Fibroblast of skin of left quadriceps (primary cell): ENCODE measurements around the gene CABLES1.

ENCODE experiments used
- DNase-seq, 2 experiments: peaks; one replicate each; pipeline ENCODE4 v3.0.0-alpha.2; 2013; ENCODE audit warnings: low read depth in 2 of 2

Gene CABLES1

DNA sequence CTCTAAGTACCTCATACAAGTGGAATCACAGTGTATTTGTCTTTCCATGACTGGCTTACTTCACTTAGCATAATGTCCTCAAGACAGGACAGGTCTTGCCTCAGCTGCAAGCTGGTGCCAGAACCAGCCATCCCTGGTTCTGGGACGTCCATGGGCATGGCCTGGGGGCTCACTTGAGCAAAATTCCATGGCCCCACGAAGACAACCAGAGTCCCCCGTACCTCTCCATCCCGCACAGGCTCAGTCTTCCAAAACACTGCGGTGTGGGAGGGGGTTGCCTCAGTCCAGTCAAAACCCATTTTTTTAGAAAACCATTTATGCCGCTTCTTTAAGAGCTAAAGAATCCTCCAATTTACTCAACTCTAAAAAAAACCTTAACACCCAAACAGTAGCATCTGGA is 21.7 kb upstream of the CABLES1 start:
- DNase-seq = no peak

DNA sequence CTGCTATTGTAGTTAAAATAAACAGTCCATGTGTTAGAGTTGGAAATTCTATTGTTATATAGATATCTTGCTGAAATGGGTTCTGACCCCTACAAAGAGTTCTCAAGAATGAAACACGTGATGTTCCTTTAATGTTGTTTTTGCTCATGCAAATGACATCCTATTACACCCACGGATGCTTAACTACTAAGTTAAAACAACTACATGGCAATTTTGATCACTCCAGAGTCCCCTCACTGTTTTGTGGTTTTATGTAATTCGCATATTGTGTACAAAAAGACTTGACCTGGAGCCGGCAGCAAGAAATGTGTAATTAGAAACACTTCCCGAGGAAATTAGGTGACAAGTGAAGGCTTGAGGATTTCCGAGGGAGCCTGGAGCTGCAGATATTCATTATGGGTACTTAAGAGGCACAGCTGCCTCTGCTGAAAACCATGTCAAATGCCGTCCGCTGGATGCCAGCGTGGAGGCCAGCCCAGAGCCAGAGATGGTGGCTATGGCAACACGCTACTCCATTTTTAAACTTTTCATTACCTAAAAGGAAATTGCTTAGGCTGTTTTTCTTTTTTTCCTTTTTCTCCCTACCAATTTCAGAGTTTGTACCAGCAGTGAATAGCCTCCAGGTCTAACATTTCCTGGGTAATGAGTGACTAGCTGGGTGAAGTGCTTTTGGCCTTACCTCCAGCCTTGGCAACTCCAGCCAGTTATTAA is 21.0 kb upstream of the CABLES1 start:
- no peak for DNase-seq

DNA sequence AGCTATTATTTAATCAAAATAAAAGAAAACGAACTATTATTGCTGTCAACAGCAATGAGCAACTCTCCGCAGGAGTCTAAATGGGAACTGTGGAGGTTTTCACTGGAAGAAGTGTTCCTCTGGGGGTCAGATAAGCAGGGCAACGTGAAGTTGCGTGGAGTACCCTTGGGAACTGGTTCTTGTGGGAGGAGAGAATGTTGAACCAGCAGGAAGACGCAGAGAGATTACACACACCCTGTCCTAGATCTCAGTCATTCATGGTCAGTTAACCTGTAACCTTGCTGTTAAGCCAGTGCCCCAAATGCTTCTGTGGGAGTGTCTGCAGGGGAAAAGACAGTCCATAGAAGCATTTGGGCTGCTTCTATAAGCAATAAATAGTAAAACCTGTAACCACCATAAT is 20.4 kb upstream of the CABLES1 start:
- DNase-seq = no peak

- peak; percentile 83 for DNase-seq
Observed at GRCh38 chr18:23115683-23116096, 19.6 kb upstream of the CABLES1 start.

DNA sequence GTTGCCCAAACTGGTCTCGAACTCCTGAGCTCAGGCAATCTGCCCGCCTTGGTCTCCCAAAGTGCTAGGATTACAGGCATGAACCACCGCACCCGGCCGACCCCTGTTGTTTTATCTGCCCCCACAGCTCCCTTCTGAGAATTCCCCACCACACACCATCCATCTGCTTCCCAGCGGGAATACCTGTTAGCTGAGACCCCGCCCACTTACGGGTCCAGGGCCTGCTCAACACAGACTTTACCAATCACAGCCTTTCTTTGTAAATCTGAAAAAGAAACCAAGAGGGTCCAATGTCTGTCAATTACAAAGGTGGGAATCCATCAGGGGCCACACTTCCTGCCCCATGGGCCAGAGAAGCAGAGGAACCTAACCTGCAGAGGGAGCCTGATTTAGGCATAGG is 14.2 kb upstream of the CABLES1 start:
- DNase-seq = no peak

- no peak for DNase-seq
Observed at GRCh38 chr18:23122334-23123229, 12.7 kb upstream of the CABLES1 start.

DNA sequence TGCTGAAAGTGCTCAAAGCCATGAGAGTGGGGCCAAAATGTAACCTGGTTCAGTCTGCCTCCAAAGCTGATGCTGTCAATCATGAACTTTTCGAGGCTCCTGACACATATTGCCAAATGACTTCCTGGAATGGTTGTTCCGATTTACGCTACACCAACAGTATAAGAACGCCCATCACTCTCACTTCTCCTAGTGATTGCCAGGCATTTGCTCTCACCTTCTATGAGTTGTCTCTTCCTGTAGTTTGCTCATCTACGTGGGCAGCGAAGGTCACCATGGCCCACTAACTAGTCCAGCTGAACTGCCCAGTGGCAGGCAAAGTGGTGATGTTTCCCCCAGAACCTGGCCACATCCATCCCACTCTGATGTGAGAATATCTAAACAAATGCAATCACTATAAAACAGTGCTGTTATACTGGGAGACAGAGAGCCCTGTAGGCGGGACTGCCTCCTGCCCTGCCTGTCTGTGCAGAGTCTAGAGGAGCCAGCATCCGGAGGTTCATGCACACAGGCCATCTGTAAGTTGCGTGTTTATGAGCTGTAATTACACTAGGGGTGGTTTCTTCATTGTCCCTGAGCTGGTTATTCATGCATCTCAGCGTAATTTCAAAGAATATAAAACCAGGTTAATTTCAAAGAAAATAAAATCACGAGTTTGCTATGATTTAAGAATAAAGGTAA is 8.8 kb upstream of the CABLES1 start:
- DNase-seq = no peak

GRCh38 chr18:23127090-23127489 is 8.2 kb upstream of the CABLES1 start:
- DNase-seq = no peak

DNA sequence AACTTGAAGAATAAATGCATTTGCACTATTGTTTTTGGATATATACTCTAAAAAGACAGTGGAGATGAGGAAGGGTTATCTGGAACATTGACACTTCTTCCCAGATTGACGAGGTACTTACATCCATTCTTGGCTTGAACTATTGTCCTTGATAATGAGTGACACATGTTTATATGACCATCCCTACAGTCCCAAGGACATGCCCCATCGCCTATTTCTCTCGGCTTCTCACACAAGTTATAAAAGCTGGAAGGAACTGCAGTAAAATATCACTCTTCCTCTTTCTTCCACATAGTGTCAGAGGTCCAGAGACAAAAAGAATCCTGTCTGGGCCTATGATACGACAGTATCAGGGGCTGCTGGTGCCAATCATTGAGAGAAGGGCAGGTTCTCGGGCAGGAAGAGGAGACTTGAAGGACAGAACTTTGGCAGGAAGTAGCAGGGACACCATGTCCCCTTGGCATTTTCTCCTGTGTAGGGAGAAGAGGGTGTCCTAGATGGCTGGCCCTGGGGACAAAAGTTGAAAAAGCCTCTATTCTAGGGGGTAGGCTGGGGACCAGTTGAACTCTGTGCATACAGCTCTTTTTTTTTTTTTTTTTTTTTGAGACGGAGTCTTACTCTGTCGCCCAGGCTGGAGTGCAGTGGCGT is 5.8 kb upstream of the CABLES1 start:
- no peak for DNase-seq

GRCh38 chr18:23131693-23132319 is 3.5 kb upstream of the CABLES1 start:
- peak; percentile 72 to 73 for DNase-seq

DNA sequence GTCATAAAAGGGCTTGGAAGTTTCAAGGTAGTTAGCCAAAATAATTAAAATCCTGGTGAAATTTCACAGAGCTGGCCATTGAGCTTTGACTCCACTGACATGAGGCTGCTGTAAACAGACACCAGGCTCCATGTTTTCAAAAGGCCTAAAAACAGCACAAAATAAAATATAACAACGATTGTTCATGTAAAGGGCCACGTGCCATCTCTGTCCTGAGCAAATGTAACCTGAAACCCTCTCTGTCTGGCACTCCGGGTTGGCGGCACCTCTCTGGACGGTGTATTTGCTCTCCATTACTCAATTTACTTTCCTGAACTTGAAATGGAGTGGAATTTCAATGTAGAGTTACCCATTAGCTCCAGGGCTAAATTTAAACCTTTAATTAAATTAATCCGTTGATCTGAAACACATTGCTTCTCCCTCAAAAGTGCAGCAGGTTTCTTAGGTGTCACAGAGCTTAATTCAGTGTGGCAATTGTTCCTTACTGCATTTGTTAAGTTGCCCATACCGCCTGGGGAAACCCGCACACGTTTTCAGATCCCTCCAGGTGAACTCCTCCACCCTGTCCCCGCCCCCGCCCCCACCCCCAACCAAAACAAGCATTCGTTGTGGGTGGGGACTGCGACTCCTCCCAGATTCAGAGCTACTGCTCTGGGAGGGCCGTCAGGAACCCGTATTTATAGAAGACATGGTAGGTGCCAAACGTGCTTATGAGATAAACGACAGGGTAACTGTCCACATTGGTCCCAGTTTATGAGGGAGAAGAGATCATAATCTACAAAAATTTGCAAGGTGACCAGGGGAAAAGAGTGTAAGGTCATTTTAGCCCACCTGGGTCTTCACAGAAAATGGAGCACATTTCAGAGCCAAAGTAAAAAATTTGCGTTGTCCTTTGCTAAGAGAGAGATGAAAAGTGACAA is 1.2 kb upstream of the CABLES1 start:
- no peak for DNase-seq

- DNase-seq = no peak
Observed at GRCh38 chr18:23135550-23136325, 453 bp downstream of the CABLES1 start.

DNA sequence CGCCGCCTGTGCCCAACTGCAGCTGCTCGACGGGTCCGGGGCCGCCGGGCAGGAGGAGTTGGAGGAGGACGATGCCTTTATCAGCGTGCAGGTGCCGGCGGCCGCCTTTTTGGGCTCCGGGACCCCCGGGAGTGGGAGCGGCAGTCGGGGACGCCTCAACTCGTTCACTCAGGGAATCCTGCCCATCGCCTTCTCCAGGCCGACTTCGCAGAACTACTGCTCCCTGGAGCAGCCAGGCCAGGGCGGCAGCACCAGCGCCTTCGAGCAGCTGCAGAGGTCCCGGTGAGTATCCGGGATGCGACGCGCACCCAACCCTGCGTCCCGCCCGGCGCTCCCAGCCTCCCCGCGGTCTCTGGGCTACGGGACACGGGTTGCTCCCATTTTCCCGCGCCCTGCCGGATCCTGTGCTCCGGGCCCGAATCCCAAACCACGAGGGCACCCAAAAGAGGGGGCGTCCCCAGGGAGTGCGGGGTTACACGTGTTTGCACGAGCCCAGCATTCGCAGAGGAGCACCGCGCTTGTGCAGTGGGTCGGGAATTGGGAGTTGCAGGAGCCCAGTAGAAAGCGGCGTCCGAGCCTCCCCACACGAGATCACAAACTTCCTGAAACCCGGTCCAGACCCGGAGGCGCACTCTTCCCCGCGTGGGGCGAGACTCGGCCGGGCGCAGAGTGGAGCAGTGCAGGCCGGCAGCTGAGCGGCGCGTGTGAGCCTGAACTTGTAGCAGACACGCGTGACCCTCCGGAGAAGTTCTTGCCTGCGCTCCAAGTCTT is 1.2 kb downstream of the CABLES1 start:
- DNase-seq = no peak

- no peak for DNase-seq
Observed at GRCh38 chr18:23137097-23137635, 1.9 kb downstream of the CABLES1 start.

- DNase-seq = no peak
Observed at GRCh38 chr18:23137788-23138216, 2.5 kb downstream of the CABLES1 start.

DNA sequence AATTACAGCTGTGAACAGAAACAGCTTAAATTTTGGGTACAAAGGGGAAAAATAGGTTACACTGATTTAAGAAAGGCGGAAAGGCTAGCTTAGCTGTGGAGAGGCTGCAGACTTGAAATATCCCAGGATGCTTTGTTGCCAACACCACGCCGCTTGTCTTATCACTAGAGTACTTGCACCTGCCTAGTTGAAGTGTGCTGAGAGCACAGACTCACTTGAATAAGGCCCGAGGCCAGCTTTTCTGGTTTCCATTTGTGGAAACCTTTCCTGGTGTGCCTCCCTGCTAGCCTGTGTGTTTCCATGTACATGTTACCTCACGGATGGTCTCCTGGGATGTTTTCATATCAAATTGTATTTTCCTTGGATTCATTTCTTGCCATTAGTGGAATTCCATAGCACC is 3.2 kb downstream of the CABLES1 start:
- no peak for DNase-seq

- DNase-seq = no peak
Observed at GRCh38 chr18:23141104-23141999, 6.1 kb downstream of the CABLES1 start.
